ENCODE results near the gene P2RY8. TPM values are rescaled to one million over a fixed set of nuclear protein-coding genes. Genes with fewer than 3 reads are reported as not detected.

Gene P2RY8
- total RNA-seq, 3 donors from 2014 or later, result 0.87 to 2.0 (median 2.0) TPM

- no peak for TF ChIP-seq CTCF (IDR thresholded peaks at IDR 0.05)
- H3K36me3 ChIP-seq (ENCODE audit: low read depth), result no peaks in the 10 kb centered on the region
- DNase-seq, result peak in 2 of 3 donors; percentile 1 to 39
- H3K4me1 ChIP-seq (ENCODE audit: low read depth), result no peaks in the 10 kb centered on the region
- no peaks in the 10 kb centered on the region for H3K9me3 ChIP-seq
- no peak overlapping the region for H3K4me3 ChIP-seq
- no peak for ATAC-seq
- intact Hi-C loops (cut with DNase I, micrococcal nuclease), result loop anchor here in 1 of 2 donors (10.0 kb wide), 1 partner anchor 110 kb away; no protein-coding TSS in a partner anchor
Measured at GRCh38 chrX:1464971-1465285, 72.1 kb downstream of the P2RY8 start.

GRCh38 chrX:1464041-1464970 lies 72.7 kb downstream of the P2RY8 start:
- ATAC-seq (no peak), DNase-seq (peak in 2 of 3 donors; percentile 2 to 45)
- Histone ChIP-seq H3K4me3 (no peak overlapping the region), H3K4me1 (ENCODE audit: low read depth) (no peaks in the 10 kb centered on the region), H3K36me3 (ENCODE audit: low read depth) (no peaks in the 10 kb centered on the region), H3K9me3 (no peaks in the 10 kb centered on the region)
- TF ChIP-seq CTCF (IDR thresholded peaks at IDR 0.05), result no peak
- intact Hi-C loops (cut with DNase I, micrococcal nuclease), result loop anchor here in 1 of 2 donors (10.0 kb wide), 1 partner anchor 110 kb away; no protein-coding TSS in a partner anchor

GRCh38 chrX:1463581-1463980 lies 73.4 kb downstream of the P2RY8 start:
- Histone ChIP-seq H3K4me1 (ENCODE audit: low read depth) (no peaks in the 10 kb centered on the region), H3K9me3 (no peaks in the 10 kb centered on the region), H3K36me3 (ENCODE audit: low read depth) (no peaks in the 10 kb centered on the region), H3K4me3 (no peak overlapping the region)
- no peak for TF ChIP-seq CTCF (IDR thresholded peaks at IDR 0.05)
- intact Hi-C loops (cut with DNase I, micrococcal nuclease), result loop anchor here in 1 of 2 donors (10.0 kb wide), 1 partner anchor 111 kb away; no protein-coding TSS in a partner anchor
- DNase-seq (no peak), ATAC-seq (no peak)

- DNase-seq (peak in 2 of 3 donors; percentile 11 to 43), ATAC-seq (peak; percentile 58)
- Histone ChIP-seq H3K9me3 (no peaks in the 10 kb centered on the region), H3K4me1 (ENCODE audit: low read depth) (no peaks in the 10 kb centered on the region), H3K4me3 (no peak overlapping the region), H3K36me3 (ENCODE audit: low read depth) (no peaks in the 10 kb centered on the region)
- no peak for TF ChIP-seq CTCF (IDR thresholded peaks at IDR 0.05)
- intact Hi-C loops (cut with DNase I, micrococcal nuclease), result loop anchor here in 1 of 2 donors (10.0 kb wide), 1 partner anchor 112 kb away; no protein-coding TSS in a partner anchor
Measured at GRCh38 chrX:1462596-1463251, 74.3 kb downstream of the P2RY8 start.

GRCh38 chrX:1462110-1462509 lies 74.9 kb downstream of the P2RY8 start:
- no peak for TF ChIP-seq CTCF (IDR thresholded peaks at IDR 0.05)
- intact Hi-C loops (cut with DNase I, micrococcal nuclease), result loop anchor here in 1 of 2 donors (10.0 kb wide), 1 partner anchor 113 kb away; no protein-coding TSS in a partner anchor
- Histone ChIP-seq H3K36me3 (ENCODE audit: low read depth) (no peaks in the 10 kb centered on the region), H3K4me3 (no peak overlapping the region), H3K9me3 (no peaks in the 10 kb centered on the region), H3K4me1 (ENCODE audit: low read depth) (no peaks in the 10 kb centered on the region)
- DNase-seq (no peak), ATAC-seq (no peak)

Measured in mucosa of descending colon (tissue), 3 donors.